ENCODE measurements around the gene AJAP1.

Gene AJAP1

DNA sequence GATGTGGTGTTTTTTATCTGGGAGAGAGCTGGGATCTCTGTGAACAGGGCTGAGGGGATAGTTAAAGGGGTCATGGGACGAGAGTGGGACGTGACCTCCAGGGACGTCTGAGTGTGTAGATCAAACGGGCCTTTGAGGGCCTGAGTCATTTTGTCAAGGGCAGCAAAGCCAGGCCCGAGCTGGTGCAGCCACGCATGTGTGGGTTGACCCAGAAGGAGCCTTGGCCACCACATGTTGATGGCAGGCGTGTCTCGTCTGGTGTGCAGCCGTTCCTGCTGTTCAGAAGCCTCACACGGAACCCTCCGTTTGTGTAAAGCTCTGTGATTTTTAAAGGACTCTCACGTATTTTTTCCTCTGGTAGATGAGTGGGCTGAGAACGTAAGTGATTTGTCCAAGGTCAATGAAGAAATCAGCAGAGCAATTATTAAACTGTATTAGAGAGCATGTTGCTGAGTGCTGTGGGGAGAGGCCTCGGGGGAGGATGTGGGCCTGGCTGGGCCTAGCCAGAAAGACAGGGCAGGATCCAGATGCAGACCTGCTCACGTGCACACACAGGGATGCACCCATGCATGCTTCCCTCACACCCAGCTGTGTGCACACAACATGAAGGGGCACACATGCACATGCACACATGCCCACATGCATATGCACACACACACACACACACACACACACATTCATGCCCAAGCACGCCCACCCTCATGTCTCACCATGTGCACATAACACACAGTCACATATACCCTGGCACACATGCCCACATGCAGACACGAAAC, 89.8 kb downstream of the AJAP1 start:
- DNase-seq, result no peak

DNA sequence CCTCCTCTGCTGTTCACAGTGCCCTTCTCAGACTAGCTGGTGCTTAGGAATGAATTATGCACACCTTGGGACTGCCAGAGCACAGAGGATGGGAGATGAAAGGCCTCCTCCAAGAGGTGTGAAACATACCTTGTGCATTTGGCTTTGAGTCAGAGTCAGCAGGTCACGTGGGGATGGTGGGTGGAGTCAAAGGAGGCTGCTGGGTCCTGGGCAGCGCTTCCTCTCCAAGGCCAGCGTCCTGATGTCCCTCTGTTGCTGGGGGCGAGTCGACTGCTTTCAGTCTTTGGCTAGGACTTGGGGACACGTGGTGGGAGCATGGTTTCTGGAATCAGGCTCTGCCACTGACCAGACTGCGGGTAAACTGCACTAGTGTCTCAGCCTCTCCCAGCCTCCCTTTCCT, 91.2 kb downstream of the AJAP1 start:
- DNase-seq, result no peak

DNA sequence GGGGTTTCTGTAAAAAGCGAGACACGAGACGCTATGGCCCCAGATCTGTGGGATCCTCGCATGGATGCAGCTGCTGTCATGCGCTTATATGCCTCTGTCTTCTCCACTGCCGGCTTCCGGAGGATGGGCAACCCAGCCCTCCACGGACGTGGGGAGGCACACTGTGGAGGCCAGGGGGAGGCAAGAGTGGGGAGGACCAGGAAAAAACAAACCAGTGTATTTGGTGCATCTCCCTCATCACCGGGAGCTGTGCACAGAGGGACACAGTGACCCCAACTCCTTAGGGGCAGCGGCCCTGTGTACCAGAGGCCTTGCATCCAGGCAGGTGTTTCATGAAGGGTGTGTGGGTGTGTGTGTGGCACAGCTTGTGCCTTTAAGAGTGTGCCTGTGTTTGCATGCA, 95.0 kb downstream of the AJAP1 start:
- no peak for DNase-seq

DNA sequence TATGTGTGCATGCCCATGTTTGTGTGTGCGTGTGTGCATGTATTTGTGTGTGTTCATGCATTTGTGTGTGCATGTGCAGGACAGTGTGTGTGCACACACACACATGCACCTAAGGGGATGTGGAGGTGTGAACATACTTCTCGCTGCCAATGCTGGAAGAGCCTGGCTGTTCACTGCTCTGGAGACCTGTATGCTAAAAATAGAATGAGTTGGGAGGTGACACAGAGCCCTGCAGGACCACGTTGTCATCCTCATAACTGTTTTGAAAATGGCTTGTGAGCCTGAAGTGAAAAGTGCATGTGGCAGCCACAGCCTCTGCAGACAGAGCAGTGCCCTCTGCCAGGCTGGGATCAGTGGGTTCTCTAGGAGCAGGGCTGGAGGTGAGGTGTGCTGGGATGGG, 95.8 kb downstream of the AJAP1 start:
- no peak for DNase-seq

DNA sequence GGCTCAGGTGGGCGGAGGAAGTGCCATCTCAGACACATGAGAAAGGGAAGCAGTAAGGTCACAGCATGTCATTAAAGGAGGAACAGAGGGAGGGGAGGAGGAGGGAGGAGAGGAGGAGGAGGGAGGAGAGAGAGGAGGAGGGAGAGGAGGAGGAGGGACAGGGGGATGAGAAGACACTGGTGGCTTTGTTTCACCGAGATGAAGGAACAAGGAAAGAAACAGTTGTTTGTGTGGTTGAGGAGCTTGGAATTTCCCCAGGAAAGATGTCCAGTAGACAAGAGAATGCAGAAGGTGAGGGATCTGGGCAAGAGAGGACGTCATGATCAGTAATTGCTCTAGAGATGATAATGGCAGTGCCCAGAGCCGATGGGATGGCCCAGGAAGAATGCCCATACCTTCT, 97.7 kb downstream of the AJAP1 start:
- DNase-seq, result no peak

DNA sequence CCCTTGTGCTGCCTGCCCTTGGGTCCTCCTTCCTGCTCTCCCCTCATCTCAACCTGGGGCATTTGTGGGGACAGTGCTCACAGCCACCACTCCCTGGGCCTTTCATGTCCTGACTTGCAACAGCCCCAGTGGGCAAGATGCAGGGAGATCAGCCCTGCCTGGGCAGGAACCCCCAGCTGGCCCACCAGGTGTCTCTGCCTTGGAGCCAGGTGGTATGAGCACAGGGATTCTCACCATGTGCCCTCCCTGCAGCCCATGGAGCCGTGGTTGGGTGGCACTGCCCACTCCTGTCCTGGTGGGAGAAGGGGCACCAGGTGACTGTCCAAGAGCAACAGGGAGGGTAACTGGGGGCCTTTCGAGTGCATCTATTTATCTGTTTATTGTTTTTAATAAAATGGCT, 100.4 kb downstream of the AJAP1 start:
- DNase-seq, result no peak

DNA sequence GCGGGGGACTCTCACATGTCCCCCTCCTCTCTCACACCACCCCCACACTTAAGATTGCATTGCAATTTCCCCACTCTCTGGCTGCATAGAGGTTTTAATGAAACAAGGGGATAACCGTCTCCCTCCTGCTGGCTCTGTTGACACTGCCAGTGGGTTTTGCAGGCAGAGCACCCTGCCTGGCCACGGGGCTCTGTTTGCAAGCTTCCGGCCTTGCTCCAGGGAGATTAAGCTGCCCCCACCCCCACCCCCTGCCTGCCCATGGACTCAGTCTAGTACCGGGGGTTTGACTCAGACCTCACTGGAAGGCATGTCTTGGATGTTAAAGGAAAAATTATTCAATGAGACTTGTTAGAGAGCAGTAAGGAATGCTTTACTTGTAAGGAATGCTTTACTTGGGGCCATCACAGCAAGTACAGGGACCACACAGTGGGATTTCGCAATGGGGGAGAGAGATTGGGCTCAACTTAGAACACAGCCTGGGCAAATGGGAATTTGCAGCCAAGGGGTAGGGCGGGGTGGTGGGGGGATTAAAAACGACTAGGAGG, 101.0 kb downstream of the AJAP1 start:
- DNase-seq, result no peak

DNA sequence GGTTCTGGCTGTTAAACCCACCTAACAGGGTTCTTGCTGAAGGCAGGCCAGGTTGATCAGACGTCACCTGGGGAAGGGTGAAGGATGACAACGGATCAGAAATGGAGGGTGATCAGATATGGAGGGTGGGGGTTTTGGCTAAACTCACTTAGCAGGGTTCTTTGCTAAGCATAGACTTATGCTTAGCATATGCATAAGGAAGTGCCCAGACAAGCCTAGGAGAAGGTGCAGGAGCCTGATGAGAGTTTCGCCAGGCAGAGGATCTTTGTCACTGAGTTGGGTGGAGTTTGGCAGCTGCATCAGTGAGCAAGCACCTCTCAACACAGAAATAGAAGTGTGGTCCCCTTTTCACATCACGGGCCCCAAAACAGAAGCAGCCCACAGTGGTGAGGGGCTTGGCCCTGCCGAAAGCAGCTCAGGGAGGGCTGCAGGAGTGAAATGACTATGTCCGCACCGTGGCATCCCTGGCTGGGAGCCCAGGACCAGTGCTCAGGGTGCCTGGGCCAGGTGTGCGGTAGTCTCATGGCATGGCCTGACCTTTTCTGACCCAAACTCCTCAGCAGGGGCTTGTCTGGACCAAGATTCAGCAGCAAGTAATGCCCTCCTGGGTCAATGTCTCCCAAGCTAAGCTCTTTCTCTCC, 101.6 kb downstream of the AJAP1 start:
- DNase-seq, result no peak

DNA sequence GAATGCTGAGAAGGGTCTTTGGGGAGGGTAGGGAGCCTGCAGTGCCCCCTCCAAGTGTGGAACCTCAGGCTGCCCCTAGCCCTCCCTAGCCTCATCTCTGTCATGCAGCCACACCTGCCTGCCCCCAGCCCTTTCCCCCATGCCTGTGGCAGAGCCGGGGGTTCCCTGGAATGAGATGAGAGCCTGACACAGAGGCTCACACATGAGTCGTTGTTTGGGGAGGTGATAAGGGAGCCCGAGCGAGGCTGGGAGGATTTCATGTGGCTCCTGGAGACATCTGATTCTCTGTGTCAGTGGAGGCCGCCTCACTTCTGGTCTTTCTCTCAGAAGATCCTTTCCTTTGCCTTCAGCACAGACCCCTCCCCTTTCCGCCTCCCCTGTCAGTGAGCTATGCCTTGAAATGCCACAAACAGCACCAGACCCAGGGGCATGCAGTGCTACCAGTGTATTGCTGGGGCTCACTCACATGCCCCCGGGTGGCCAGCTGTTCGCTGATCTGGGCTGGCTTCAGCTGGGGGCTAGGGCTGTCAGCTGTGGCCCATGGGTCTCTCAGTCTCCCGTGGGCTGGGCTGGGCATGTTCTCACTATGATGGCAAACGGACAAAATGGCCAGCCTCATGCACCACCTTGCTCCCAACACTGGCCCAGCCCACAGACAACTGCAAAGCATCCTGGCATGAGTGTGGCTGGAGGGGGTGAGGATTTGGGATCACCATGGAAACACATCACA, 102.6 kb downstream of the AJAP1 start:
- DNase-seq, result no peak

DNA sequence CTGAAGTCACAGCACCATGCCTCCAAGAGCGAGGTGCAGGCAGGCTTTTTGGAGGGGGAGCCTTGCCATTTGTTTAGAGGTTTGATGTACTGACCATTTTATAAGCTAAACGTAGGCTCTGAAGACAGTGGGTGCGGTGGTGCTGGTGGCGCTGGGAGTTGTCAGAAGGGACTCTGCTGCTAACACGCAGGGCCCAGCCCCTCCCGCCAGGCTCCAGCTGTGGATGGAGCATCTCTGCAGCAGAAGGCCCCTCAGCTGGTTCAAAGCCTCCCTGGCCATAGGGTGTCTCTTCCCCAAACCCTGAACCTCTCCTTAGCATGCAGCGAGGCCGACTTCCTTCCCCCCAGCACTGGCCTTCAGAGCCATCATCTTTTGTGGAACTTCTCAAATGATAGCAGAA, 105.3 kb downstream of the AJAP1 start:
- DNase-seq, result no peak

DNA sequence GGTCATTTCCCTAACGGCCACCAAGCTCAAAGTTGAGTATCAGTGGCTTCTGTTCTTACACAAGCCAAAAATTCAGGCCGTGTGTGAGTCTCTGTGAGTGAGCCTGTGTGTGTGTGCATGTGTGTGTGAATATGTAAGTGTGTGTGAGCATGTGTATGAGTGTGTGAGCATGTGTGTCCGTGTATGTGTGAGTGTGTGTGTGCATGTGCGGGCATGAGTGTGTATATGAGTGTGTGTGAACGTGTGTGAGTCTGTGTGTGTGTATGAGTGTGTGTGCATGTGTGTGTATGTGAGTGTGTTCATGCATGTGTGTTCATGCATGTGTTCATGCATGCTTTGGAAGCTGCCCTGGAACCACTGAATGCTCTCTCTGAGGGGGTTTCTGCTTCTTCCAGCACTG, 105.7 kb downstream of the AJAP1 start:
- no peak for DNase-seq

DNA sequence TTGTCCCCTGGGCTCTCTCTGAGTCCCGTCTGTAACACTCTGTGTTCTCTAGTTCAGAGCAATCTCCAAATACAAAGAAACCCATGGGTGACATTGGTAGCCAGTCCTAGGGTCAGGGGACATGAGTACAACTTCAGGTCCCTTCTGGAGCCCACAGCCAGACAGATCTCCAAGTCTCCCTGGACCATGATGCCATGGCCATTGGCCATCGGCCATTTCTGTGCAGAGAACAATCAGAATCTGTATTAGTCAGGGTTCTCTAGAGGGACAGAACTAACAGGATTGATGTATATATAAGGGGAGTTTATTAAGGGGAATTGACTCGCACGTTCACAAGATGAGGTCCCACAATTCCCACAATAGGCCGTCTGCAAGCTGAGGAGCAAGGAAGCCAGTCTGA, 106.9 kb downstream of the AJAP1 start:
- DNase-seq, result no peak

DNA sequence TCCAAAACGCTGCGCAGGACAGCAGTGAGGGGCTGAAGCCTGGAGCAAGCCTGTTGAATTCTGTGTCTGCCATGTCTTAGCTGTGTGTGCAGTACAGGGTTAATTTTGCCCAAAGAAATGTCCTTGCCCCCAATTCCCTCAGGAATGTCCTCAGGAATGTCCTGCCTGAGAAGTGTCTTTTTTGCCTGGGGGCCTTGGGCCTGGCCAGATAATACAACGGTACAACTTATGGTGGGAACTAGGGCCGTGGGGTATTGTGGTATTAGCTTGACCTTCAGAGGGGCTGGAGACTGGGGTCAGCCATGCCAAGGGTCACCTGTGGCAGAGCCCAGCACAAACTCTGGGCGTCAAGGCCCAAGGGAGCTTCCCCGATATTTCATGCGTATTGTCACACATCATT, 107.7 kb downstream of the AJAP1 start:
- DNase-seq, result no peak

DNA sequence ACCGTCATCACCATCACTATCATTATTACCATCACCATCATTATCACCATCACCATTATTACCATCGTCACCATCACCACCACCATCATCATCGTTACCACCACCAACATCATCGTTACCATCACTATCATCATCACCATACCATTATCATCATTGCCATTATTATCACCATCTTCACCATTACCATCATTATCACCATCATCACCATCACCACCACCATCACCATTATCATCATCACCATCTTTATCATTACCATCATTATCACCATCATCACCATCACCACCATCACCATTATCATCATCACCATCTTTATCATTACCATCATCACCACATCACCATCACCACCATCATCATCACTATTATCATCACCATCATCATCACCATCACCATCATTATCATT, 112.9 kb downstream of the AJAP1 start:
- DNase-seq, result no peak

DNA sequence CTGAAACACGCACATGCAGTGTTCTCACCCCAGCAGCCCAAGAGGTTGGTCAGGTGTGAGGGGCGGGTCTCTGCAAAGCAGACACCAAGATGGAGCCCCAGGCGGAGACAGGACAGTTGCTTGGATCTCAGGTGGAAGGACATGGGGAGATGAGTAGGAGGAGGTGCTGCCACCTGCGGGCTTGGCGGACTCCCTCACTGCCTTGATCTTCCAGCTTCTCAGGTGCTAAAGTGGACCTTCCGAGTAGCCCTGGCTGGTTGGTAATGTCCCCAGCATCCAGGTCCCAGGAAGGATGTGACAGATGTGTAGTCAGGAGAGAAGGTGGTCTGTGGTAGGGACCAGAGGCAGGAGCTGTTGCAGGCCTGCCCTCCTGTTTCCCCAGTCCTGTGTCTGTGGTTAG, 114.1 kb downstream of the AJAP1 start:
- DNase-seq, result no peak

DNA sequence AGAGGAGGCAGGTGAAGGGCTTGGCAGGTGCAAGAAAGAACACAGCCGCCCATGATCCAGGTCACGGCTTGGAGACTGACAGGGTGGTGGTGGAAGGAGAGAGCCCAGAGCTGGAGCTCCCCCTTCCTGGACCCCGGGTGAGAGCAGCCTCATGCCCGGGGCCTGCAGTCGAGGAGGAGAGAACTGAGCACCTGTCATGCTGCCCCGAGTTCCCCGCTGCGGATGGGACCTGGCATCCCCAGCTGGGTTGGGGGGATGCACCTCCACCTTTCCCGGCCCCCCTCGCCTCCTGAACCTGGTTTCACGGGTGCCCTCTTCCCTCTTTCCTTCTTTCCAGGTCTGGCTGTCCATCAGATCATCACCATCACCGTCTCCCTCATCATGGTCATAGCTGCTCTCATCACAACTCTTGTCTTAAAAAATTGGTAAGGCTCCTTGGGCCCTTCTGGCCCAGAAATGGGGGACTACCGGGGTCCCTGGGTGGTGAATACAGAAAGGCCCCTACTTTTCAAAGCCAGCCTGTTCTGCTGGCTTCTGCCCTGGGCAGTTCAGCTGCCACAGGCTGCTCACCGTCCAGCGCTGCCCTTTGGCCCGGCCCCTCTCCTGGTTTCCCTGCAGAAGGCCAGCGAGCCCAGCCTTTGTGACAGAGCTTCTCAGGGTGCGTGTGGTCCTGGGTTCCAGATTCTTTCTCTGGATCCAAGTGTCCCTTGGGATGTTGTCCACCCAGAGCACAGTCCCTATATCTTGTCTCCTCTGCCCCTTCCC, 115.3 kb downstream of the AJAP1 start:
- DNase-seq, result no peak

DNA sequence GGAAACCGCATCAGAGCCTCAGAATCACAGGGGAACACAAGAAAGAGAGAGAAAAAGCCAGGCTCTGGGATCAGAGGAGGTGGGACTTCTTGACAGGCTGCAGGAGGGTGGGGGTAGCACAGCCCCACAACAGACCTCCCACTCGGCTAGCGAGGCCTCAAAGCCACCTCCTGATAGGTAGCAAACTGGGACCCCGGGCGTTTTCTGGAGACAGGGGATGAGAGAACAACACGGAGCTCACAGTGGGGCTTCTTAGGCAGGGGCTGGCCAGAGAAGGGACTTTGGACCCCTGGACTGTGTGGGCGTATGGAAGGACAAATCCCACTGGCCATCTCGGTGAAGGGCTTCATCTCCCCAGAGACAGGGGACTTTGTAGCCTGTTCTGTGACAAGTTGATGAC, 116.3 kb downstream of the AJAP1 start:
- no peak for DNase-seq

DNA sequence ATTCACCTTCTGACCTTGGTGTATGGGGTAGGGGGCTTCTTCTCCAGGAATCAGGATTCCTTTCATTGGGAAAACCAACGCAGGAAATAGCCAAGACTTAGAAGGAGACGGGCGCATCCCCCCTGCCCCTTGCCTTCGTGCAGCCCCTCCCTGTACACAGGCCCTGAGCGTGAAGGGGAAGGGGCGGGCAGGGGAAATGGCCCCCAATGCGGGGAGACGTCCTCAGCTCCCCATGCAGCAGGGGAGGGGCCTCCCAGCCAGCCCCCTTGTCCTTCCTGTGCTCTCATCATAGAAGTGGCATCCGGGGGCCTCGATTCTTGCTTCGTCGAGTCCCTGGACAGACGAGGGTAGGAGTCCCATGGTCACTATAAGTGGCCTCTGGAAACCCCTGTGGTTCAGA, 116.9 kb downstream of the AJAP1 start:
- no peak for DNase-seq

DNA sequence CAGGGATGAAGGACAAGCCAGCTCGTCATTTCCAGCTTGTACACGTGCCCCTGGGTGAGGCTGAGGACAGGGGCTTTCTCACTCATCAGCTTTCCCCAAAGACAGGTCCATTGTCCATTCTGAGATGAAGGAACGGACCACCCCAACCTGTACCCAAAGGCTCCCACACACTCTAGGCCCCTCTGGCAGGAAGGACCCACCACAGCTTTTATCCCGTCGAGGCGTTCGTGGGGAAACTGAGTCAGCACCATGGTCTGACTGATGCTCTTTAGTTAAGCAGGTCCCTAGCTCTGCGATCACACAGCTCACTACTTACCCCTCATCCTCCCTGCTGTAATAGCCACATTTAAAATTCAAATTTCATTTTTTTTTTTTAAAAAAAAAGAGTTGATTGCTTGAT, 117.3 kb downstream of the AJAP1 start:
- no peak for DNase-seq

DNA sequence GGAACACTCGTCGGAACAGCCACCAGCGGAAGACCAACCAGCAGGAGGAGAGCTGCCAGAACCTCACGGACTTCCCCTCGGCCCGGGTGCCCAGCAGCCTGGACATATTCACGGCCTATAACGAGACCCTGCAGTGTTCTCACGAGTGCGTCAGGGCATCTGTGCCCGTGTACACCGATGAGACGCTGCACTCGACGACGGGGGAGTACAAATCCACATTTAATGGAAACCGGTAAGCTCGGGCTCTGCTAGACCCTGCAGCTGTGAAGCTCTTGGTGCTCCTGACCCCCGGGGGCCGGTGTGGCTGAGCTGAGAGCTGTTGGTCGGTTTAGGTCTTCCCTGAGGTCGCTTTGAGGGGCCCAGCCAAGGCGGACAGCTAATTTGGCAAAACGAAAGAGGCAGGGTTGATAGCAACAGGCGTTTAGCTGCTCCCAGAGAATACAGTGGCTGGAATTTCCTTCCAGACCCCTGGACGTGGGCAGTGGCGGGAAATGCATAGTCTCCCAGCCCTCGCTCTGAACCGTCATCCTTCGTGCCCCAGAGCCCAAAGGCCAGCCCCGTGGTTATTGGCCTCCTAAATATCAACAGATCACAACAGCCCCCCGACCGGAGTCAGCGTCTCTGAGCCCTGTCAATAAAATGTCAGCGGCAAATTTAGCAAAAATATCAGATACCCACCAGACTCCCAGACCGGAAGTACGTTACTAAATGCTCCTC, 118.0 kb downstream of the AJAP1 start:
- no peak for DNase-seq

DNA sequence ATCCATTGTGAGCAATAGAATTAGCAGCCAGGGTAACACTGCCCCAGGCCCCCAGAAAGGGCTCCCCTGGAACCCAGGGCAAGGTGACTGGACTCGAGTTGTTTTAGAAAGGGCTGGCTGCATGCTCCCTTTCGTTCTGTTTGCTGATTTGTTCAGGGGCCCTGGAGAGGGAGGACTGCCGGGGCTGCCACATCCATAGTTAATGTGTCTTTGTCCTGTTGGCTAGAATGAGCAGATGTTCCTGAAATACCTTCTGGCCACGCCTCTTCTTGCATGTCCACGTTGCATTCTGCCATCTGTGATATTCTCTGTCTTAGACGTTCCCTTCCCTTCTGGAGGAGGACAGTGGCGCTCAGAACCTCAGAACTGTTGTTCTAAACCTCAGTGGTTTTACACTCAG, 118.8 kb downstream of the AJAP1 start:
- DNase-seq, result no peak

DNA sequence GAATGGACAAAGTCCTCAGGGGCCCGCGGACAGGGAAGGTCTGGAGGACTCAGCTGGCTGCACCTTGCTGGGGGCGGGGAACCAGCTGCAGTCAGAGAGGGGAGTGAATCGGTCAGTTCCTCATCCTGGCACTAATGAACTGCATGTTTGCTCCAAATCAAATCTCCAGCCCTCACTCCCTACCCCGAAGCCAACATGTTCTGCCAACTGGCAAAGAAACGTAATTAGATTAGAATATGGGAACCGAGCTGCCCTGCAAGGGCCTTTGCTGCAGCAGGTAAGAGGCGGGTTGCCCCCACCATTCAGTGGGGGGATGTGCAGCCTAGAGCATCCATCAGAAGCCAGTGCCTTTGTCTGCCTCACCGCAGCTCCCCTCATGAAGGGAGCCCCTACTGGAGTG, 121.1 kb downstream of the AJAP1 start:
- no peak for DNase-seq

DNA sequence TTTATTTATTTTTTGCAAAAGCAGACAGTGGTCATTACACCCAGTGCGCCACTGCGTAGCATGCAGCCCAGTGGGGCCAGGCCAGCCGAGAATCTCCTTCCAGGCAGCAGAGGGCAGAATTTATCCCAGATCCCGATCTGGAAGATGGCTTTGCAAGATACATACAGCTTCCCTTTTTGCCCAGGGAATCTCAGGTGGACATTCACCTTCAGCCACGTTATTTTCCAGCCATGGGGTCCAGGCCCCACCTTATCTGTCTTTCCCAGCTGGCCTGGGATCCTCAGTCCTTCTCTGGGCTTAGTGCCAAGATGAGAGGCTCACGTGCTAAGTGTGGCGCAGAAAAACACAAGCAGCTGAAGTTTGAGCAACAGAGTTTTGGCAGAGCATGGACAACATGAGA, 123.6 kb downstream of the AJAP1 start:
- DNase-seq, result no peak

All from NCI-H774 (cell line).